Mucosa of descending colon (tissue), 3 donors: ENCODE measurements around the gene SLC39A12. TPM values are rescaled to one million over a fixed set of nuclear protein-coding genes. Genes with fewer than 3 reads are reported as not detected.
A peak's percentile ranks its signal among the peaks of the same experiment; 100 is the strongest.

Experiments used
- ATAC-seq: fragments of 200-7000 bp; cut with Tn5 transposase; one replicate; pipeline ENCODE4 v1.9.1; 2020; ENCODE audit warnings: mild to moderate bottlenecking, moderate library complexity
- DNase-seq, 3 donors: peaks; one replicate each; pipeline ENCODE4 v3.0.0-alpha.2; 2020
- H3K36me3 ChIP-seq: fragments of 200-600 bp; one replicate; pipeline ENCODE4 v1.8.0; 2021; ENCODE audit warnings: low read depth, mild to moderate bottlenecking
- H3K4me1 ChIP-seq: fragments of 200-600 bp; one replicate; pipeline ENCODE4 v1.8.0; 2021; ENCODE audit warnings: low read depth, mild to moderate bottlenecking
- H3K4me3 ChIP-seq: fragments of 200-600 bp; one replicate; pipeline ENCODE4 v1.8.0; 2021; ENCODE audit warnings: mild to moderate bottlenecking
- H3K9me3 ChIP-seq: fragments of 200-600 bp; one replicate; pipeline ENCODE4 v1.8.0; 2021; ENCODE audit warnings: mild to moderate bottlenecking
- intact Hi-C, 2 donors: fragments of 100-400 bp; cut with DNase I in 1 of 2; cut with micrococcal nuclease in 1 of 2; formaldehyde crosslinking; loops; one replicate each; pipeline versions ENCODE4 v1.11.0 to v1.11.1; 2022; cut with DNase I, micrococcal nuclease
- total RNA-seq, 3 donors: library from RNA; stranded (reverse); fragmentation: NEBNext Ultra II Directional in 2 of 3; extraction: Animal tissue kit (Norgen Biotek cat#: 25700) in 2 of 3; gene quantifications; one replicate each; pipeline versions ENCODE4 v1.2.1 to v1.2.4, GENCODE V29; 2021 to 2023
- TF ChIP-seq, protein P1 (sequence below): fragments of 200-600 bp; IDR thresholded peaks from one replicate; pipeline ENCODE4 v1.8.0; 2022; ENCODE audit warnings: antibody characterized with exemption, mild to moderate bottlenecking
- donor health status: DM: no; HTN: no; CAD: no; lungs with moderate emphysema.
- donor health status: DM: no; HTN: no; CAD: no.
- donor health status: DM: no; HTN: yes; CAD: no.

SLC39A12 gene
- total RNA-seq, 3 donors from 2014 or later, result 0.09 to 0.14 TPM; not detected in 1

- ATAC-seq, result no peak
- intact Hi-C loops, result no loop called here
- DNase-seq, result no peak
- Histone ChIP-seq H3K9me3 (peaks cover 6% of the 10 kb centered on the region), H3K4me3 (no peak overlapping the region), H3K4me1 (no peaks in the 10 kb centered on the region), H3K36me3 (no peaks in the 10 kb centered on the region)
- TF ChIP-seq, protein P1, sequence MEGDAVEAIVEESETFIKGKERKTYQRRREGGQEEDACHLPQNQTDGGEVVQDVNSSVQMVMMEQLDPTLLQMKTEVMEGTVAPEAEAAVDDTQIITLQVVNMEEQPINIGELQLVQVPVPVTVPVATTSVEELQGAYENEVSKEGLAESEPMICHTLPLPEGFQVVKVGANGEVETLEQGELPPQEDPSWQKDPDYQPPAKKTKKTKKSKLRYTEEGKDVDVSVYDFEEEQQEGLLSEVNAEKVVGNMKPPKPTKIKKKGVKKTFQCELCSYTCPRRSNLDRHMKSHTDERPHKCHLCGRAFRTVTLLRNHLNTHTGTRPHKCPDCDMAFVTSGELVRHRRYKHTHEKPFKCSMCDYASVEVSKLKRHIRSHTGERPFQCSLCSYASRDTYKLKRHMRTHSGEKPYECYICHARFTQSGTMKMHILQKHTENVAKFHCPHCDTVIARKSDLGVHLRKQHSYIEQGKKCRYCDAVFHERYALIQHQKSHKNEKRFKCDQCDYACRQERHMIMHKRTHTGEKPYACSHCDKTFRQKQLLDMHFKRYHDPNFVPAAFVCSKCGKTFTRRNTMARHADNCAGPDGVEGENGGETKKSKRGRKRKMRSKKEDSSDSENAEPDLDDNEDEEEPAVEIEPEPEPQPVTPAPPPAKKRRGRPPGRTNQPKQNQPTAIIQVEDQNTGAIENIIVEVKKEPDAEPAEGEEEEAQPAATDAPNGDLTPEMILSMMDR, result no peak
Observed at GRCh38 chr10:18021725-18022480, 70.2 kb downstream of the SLC39A12 start.

- ATAC-seq, result peak; percentile 36
- Histone ChIP-seq H3K36me3 (no peaks in the 10 kb centered on the region), H3K4me3 (no peak overlapping the region), H3K9me3 (no peaks in the 10 kb centered on the region), H3K4me1 (no peaks in the 10 kb centered on the region)
- no peak for DNase-seq
- TF ChIP-seq, protein P1, result no peak
- intact Hi-C loops, result no loop called here
Observed at GRCh38 chr10:18043148-18044006, 91.7 kb downstream of the SLC39A12 start.

DNA sequence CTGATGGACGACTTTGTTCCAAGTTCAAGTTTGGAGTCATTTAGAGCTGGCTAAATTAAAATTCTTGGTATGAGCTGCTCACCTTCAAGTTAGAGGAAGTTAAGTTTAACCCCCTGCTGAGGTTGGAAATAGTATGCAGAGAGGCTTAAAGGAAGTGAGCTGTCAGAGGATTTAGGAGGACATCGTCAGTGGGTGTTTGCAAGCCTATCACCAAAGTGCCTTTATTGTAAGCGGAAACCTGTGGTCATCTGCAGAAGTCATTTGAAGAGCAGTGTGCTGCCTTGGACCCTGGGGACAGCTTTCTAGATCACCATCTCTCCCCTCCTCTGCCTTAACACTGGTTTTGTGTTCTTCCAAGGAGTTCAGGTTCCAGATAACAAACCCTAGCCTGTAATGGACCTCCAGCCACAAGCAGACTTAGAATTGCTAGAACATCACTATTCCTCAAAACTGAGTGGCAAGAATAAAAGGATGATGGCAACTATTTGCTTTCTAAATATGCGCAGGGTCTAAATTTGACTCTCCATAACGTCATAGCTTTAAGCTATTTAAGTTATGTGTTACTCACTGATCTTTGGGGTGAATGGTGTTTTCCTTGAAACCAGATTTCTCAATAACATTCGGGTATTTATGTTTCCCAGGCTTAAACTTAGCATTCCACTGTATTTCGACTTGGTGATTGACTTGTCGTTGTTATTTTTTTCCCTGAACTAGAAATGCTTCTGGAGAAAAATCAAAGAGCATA lies 93.4 kb downstream of the SLC39A12 start:
- H3K4me1 ChIP-seq, result no peaks in the 10 kb centered on the region
- no peak for DNase-seq
- H3K4me3 ChIP-seq, result no peak overlapping the region
- H3K36me3 ChIP-seq, result no peaks in the 10 kb centered on the region
- TF ChIP-seq, protein P1, result no peak
- no peaks in the 10 kb centered on the region for H3K9me3 ChIP-seq
- ATAC-seq, result no peak
- intact Hi-C loops, result no loop called here

GRCh38 chr10:18056583-18056982 lies 104.9 kb downstream of the SLC39A12 start:
- peaks cover 4% of the 10 kb centered on the region for H3K4me1 ChIP-seq
- no peak overlapping the region for H3K4me3 ChIP-seq
- TF ChIP-seq, protein P1, result no peak
- ATAC-seq, result no peak
- H3K9me3 ChIP-seq, result no peaks in the 10 kb centered on the region
- intact Hi-C loops, result no loop called here
- no peak for DNase-seq
- H3K36me3 ChIP-seq, result no peaks in the 10 kb centered on the region

DNA sequence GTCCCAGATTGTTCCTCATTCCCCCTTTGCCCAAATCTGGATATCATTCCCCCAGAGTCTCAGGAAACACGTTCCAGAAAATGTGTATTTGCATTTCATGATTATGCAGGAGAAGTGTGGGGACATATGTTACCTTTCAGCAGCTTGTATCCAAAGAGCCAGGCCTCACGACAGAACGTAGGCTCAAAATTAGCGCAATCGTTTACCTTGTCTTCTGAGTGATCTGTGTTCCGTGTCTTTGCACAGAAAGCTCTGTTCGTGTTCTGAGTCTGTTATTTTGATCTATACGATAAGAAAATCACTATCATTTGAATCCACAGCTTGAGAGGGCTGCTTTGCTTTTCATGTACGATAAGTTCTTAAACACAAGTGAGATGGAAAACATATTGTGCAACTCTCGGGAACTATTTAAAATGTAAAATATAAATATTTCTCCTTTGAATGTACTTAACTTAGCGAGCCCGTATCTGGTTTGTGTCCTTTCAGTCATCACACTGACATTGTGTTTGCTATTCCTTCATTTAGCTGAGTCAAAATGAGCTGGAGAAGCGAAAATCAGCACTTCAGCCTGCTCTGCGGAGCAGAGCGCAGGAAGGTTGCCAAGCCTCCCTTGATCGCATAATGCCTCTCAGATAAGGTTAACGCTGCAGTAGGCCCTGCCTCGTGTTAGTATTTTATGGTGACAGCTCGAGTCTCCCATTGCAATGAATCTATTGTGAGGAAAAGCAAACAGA lies 108.3 kb downstream of the SLC39A12 start:
- H3K4me3 ChIP-seq, result no peak overlapping the region
- intact Hi-C loops, result no loop called here
- no peak for ATAC-seq

More for the DNA sequence above, 108.3 kb downstream of the SLC39A12 start:
- Histone ChIP-seq H3K36me3 (no peaks in the 10 kb centered on the region), H3K9me3 (no peaks in the 10 kb centered on the region), H3K4me1 (no peaks in the 10 kb centered on the region)
- TF ChIP-seq, protein P1, result no peak
- no peak for DNase-seq
